ENCODE data around the gene HBQ1. TPM values are rescaled to one million over a fixed set of nuclear protein-coding genes. Genes with fewer than 3 reads are reported as not detected.
A peak's percentile ranks its signal among the peaks of the same experiment; 100 is the strongest.
"Not testable (repeated sequence)": the region's sequence is repeated elsewhere in the genome, so short reads cannot be mapped to it uniquely, and the experiment has no call there.

HBQ1 gene
- total RNA-seq, 1 experiment from 2014 or later, result 2.5 TPM

DNA sequence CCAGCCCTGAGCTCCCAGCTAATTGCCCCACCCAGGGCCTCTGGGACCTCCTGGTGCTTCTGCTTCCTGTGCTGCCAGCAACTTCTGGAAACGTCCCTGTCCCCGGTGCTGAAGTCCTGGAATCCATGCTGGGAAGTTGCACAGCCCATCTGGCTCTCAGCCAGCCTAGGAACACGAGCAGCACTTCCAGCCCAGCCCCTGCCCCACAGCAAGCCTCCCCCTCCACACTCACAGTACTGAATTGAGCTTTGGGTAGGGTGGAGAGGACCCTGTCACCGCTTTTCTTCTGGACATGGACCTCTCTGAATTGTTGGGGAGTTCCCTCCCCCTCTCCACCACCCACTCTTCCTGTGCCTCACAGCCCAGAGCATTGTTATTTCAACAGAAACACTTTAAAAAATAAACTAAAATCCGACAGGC is 10.2 kb upstream of the HBQ1 start:
- not testable (repeated sequence) for DNase-seq (ENCODE audit: low read depth, low spot score)

DNA sequence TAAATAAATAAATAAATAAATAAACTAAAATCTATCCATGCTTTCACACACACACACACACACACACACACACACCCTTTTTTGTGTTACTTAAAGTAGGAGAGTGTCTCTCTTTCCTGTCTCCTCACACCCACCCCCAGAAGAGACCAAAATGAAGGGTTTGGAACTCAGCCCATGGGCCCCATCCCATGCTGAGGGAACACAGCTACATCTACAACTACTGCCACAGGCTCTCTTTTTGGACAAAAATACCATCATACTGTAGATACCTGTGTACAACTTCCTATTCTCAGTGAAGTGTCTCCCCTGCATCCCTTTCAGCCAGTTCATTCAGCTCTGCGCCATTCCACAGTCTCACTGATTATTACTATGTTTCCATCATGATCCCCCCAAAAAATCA is 9.5 kb upstream of the HBQ1 start:
- in situ Hi-C loops (cut with HindIII; ENCODE audit: low pct_unique_long_range_greater_than_20kb, low sequenced_read_pairs), result no loop called here
- DNase-seq (ENCODE audit: low read depth, low spot score), result no peak

More for the DNA sequence above, 10.2 kb upstream of the HBQ1 start:
- in situ Hi-C loops (cut with HindIII; ENCODE audit: low pct_unique_long_range_greater_than_20kb, low sequenced_read_pairs), result not testable (repeated sequence)

DNA sequence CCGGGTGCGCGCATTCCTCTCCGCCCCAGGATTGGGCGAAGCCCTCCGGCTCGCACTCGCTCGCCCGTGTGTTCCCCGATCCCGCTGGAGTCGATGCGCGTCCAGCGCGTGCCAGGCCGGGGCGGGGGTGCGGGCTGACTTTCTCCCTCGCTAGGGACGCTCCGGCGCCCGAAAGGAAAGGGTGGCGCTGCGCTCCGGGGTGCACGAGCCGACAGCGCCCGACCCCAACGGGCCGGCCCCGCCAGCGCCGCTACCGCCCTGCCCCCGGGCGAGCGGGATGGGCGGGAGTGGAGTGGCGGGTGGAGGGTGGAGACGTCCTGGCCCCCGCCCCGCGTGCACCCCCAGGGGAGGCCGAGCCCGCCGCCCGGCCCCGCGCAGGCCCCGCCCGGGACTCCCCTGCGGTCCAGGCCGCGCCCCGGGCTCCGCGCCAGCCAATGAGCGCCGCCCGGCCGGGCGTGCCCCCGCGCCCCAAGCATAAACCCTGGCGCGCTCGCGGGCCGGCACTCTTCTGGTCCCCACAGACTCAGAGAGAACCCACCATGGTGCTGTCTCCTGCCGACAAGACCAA is 7.8 kb upstream of the HBQ1 start, which contains the start of gene HBA2:
TSS of gene HBA2 (plus strand) at position 503 of the 568 bp plus-strand sequence. CDS start at position 540, 37 bp downstream.
- in situ Hi-C loops (cut with HindIII; ENCODE audit: low pct_unique_long_range_greater_than_20kb, low sequenced_read_pairs); DNase-seq (ENCODE audit: low read depth, low spot score): not testable (repeated sequence)

DNA sequence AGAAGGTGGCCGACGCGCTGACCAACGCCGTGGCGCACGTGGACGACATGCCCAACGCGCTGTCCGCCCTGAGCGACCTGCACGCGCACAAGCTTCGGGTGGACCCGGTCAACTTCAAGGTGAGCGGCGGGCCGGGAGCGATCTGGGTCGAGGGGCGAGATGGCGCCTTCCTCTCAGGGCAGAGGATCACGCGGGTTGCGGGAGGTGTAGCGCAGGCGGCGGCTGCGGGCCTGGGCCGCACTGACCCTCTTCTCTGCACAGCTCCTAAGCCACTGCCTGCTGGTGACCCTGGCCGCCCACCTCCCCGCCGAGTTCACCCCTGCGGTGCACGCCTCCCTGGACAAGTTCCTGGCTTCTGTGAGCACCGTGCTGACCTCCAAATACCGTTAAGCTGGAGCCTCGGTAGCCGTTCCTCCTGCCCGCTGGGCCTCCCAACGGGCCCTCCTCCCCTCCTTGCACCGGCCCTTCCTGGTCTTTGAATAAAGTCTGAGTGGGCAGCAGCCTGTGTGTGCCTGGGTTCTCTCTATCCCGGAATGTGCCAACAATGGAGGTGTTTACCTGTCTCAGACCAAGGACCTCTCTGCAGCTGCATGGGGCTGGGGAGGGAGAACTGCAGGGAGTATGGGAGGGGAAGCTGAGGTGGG is 6.9 kb upstream of the HBQ1 start:
- DNase-seq (ENCODE audit: low read depth, low spot score); in situ Hi-C loops (cut with HindIII; ENCODE audit: low pct_unique_long_range_greater_than_20kb, low sequenced_read_pairs): not testable (repeated sequence)

DNA sequence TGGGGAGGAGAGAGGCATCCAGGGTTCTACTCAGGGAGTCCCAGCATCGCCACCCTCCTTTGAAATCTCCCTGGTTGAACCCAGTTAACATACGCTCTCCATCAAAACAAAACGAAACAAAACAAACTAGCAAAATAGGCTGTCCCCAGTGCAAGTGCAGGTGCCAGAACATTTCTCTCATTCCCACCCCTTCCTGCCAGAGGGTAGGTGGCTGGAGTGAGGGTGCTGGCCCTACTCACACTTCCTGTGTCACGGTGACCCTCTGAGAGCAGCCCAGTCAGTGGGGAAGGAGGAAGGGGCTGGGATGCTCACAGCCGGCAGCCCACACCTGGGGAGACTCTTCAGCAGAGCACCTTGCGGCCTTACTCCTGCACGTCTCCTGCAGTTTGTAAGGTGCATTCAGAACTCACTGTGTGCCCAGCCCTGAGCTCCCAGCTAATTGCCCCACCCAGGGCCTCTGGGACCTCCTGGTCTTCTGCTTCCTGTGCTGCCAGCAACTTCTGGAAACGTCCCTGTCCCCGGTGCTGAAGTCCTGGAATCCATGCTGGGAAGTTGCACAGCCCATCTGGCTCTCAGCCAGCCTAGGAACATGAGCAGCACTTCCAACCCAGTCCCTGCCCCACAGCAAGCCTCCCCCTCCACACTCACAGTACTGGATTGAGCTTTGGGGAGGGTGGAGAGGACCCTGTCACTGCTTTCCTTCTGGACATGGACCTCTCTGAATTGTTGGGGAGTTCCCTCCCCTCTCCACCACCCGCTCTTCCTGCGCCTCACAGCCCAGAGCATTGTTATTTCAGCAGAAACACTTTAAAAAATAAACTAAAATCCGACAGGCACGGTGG is 6.1 kb upstream of the HBQ1 start:
- in situ Hi-C loops (cut with HindIII; ENCODE audit: low pct_unique_long_range_greater_than_20kb, low sequenced_read_pairs); DNase-seq (ENCODE audit: low read depth, low spot score): not testable (repeated sequence)

DNA sequence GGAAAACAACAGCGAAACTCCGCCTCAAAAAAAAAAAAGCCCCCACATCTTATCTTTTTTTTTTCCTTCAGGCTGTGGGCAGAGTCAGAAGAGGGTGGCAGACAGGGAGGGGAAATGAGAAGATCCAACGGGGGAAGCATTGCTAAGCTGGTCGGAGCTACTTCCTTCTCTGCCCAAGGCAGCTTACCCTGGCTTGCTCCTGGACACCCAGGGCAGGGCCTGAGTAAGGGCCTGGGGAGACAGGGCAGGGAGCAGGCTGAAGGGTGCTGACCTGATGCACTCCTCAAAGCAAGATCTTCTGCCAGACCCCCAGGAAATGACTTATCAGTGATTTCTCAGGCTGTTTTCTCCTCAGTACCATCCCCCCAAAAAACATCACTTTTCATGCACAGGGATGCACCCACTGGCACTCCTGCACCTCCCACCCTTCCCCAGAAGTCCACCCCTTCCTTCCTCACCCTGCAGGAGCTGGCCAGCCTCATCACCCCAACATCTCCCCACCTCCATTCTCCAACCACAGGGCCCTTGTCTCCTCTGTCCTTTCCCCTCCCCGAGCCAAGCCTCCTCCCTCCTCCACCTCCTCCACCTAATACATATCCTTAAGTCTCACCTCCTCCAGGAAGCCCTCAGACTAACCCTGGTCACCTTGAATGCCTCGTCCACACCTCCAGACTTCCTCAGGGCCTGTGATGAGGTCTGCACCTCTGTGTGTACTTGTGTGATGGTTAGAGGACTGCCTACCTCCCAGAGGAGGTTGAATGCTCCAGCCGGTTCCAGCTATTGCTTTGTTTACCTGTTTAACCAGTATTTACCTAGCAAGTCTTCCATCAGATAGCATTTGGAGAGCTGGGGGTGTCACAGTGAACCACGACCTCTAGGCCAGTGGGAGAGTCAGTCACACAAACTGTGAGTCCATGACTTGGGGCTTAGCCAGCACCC is 5.0 kb upstream of the HBQ1 start:
- DNase-seq (ENCODE audit: low read depth, low spot score), result no peak
- in situ Hi-C loops (cut with HindIII; ENCODE audit: low pct_unique_long_range_greater_than_20kb, low sequenced_read_pairs), result no loop called here

DNA sequence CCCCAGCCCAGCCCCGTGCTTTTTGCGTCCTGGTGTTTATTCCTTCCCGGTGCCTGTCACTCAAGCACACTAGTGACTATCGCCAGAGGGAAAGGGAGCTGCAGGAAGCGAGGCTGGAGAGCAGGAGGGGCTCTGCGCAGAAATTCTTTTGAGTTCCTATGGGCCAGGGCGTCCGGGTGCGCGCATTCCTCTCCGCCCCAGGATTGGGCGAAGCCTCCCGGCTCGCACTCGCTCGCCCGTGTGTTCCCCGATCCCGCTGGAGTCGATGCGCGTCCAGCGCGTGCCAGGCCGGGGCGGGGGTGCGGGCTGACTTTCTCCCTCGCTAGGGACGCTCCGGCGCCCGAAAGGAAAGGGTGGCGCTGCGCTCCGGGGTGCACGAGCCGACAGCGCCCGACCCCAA is 4.3 kb upstream of the HBQ1 start:
- in situ Hi-C loops (cut with HindIII; ENCODE audit: low pct_unique_long_range_greater_than_20kb, low sequenced_read_pairs); DNase-seq (ENCODE audit: low read depth, low spot score): not testable (repeated sequence)

DNA sequence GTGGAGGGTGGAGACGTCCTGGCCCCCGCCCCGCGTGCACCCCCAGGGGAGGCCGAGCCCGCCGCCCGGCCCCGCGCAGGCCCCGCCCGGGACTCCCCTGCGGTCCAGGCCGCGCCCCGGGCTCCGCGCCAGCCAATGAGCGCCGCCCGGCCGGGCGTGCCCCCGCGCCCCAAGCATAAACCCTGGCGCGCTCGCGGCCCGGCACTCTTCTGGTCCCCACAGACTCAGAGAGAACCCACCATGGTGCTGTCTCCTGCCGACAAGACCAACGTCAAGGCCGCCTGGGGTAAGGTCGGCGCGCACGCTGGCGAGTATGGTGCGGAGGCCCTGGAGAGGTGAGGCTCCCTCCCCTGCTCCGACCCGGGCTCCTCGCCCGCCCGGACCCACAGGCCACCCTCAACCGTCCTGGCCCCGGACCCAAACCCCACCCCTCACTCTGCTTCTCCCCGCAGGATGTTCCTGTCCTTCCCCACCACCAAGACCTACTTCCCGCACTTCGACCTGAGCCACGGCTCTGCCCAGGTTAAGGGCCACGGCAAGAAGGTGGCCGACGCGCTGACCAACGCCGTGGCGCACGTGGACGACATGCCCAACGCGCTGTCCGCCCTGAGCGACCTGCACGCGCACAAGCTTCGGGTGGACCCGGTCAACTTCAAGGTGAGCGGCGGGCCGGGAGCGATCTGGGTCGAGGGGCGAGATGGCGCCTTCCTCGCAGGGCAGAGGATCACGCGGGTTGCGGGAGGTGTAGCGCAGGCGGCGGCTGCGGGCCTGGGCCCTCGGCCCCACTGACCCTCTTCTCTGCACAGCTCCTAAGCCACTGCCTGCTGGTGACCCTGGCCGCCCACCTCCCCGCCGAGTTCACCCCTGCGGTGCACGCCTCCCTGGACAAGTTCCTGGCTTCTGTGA is 3.5 kb upstream of the HBQ1 start, which contains the start of gene HBA1:
TSS of gene HBA1 (plus strand) at position 204 of the 906 bp plus-strand sequence. CDS start at position 241, 37 bp downstream.
- in situ Hi-C loops (cut with HindIII; ENCODE audit: low pct_unique_long_range_greater_than_20kb, low sequenced_read_pairs); DNase-seq (ENCODE audit: low read depth, low spot score): not testable (repeated sequence)

DNA sequence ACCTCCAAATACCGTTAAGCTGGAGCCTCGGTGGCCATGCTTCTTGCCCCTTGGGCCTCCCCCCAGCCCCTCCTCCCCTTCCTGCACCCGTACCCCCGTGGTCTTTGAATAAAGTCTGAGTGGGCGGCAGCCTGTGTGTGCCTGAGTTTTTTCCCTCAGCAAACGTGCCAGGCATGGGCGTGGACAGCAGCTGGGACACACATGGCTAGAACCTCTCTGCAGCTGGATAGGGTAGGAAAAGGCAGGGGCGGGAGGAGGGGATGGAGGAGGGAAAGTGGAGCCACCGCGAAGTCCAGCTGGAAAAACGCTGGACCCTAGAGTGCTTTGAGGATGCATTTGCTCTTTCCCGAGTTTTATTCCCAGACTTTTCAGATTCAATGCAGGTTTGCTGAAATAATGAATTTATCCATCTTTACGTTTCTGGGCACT is 2.9 kb upstream of the HBQ1 start:
- no peak for DNase-seq (ENCODE audit: low read depth, low spot score)
- in situ Hi-C loops (cut with HindIII; ENCODE audit: low pct_unique_long_range_greater_than_20kb, low sequenced_read_pairs), result no loop called here

DNA sequence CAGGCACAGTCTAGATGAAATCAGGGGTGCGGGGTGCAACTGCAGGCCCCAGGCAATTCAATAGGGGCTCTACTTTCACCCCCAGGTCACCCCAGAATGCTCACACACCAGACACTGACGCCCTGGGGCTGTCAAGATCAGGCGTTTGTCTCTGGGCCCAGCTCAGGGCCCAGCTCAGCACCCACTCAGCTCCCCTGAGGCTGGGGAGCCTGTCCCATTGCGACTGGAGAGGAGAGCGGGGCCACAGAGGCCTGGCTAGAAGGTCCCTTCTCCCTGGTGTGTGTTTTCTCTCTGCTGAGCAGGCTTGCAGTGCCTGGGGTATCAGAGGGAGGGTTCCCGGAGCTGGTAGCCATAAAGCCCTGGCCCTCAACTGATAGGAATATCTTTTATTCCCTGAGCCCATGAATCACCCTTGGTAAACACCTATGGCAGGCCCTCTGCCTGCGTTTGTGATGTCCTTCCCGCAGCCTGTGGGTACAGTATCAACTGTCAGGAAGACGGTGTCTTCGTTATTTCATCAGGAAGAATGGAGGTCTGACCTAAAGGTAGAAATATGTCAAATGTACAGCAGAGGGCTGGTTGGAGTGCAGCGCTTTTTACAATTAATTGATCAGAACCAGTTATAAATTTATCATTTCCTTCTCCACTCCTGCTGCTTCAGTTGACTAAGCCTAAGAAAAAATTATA is 2.1 kb upstream of the HBQ1 start:
- DNase-seq (ENCODE audit: low read depth, low spot score), result no peak
- in situ Hi-C loops (cut with HindIII; ENCODE audit: low pct_unique_long_range_greater_than_20kb, low sequenced_read_pairs), result no loop called here

DNA sequence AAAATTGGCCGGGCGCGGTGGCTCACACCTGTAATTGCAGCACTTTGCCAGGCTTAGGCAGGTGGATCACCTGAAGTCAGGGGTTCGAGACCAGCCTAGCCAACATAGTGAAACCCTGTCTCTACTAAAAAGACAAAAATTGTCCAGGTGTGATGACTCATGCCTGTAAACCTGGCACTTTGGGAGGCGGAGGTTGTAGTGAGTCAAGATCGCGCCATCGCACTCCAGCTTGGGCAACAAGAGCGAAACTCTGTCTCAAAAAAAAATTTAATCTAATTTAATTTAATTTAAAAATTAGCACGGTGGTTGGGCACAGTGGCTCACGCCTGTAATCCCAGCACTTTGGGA is 1.6 kb upstream of the HBQ1 start:
- in situ Hi-C loops (cut with HindIII; ENCODE audit: low pct_unique_long_range_greater_than_20kb, low sequenced_read_pairs), result no loop called here
- DNase-seq (ENCODE audit: low read depth, low spot score), result no peak

DNA sequence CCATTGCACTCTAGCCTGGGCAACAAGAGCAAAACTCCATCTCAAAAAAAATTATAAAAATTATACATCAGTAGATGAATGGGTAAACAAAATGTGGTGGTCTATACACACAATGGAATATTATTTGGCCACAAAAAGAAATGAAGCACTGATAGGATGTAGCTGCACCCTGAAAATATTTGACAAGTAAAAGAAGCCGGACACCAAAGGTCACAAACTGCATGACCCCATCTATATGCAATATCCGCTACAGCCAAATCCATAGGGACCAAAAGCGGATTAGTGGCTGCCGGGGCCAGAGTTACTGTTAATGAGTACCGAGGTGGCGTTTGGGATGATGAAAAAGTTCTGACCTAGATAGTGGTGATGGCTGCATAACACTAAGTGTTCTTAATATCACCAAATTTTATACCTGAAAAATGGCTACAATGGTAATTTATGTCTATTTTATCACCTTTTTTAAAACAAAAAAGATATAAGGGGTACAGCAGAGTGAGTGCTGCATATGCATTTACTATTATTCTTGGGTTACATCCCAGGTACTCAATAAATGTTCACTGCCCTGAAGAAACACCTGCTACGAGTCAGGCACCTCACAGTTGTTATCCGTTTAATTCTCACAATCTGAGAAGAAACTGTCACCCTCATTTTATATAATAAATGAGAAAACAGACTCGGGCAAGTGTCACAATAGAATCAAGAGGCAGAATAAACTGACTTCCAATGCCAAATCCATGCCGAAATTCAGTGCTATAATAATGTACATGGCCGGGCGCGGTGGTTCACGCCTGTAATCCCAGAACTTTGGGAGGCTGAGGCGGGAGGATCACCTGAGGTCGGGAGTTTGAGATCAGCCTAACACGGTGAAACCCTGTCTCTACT is 807 bp upstream of the HBQ1 start:
- DNase-seq (ENCODE audit: low read depth, low spot score), result no peak
- in situ Hi-C loops (cut with HindIII; ENCODE audit: low pct_unique_long_range_greater_than_20kb, low sequenced_read_pairs), result no loop called here

DNA sequence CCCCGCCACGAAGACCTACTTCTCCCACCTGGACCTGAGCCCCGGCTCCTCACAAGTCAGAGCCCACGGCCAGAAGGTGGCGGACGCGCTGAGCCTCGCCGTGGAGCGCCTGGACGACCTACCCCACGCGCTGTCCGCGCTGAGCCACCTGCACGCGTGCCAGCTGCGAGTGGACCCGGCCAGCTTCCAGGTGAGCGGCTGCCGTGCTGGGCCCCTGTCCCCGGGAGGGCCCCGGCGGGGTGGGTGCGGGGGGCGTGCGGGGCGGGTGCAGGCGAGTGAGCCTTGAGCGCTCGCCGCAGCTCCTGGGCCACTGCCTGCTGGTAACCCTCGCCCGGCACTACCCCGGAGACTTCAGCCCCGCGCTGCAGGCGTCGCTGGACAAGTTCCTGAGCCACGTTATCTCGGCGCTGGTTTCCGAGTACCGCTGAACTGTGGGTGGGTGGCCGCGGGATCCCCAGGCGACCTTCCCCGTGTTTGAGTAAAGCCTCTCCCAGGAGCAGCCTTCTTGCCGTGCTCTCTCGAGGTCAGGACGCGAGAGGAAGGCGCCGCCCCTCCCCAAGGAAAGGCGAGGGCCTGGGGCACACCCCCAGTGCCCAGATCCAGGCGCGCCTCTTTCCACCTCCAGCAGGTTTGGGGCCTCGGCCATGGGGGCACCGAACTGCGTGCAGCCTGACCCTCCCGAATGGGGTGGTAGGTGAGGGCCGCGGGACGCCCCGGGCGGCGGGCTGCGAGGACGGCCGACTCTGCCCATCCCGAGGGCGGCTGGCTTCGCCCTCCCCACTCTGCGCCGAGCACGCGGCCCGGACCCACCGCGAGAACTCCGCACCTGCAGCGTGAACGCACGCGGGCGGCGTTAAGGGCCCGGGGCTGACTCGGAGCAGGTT is 664 bp downstream of the HBQ1 start:
- in situ Hi-C loops (cut with HindIII; ENCODE audit: low pct_unique_long_range_greater_than_20kb, low sequenced_read_pairs), result no loop called here
- peak; percentile 63 for DNase-seq (ENCODE audit: low read depth, low spot score)

DNA sequence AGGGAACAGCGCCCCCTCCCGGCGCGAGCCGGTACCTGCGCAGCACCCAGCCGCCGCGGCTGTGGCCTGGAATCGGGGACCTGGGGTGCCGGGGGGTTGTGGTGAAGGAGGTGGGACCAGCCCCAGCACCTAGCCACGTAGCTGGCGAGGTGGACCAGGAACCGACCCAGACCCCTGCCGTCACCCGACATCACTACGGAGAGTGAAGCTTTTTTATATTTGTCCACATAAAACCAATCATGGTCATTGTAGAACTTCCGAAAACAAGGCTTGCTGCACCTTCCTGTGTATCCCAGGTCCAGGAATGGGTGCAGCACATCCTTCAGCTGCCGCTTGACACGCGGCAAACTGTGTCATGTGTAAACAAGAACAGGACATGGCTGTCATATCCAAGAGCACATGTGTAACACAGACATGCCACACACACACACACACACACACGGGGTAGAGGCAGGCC is 1.3 kb downstream of the HBQ1 start:
- no peak for DNase-seq (ENCODE audit: low read depth, low spot score)
- in situ Hi-C loops (cut with HindIII; ENCODE audit: low pct_unique_long_range_greater_than_20kb, low sequenced_read_pairs), result no loop called here
